Stimulated activated CD4-positive, alpha-beta T cell treated with anti-CD3 and anti-CD28 coated beads, Interleukin-1b, Interleukin-23, amount 100 ng/mL, for 24 hours (primary cell): ENCODE data around the gene IGDCC3.
"Not testable (repeated sequence)": the region's sequence is repeated elsewhere in the genome, so short reads cannot be mapped to it uniquely, and the experiment has no call there.

Experiments
- DNase-seq, 4 experiments: peaks; one replicate each; pipeline ENCODE4 v3.0.0-alpha.2; 2020; ENCODE audit warnings: low read depth in 4 of 4, low spot score in 1 of 4

The IGDCC3 gene

DNA sequence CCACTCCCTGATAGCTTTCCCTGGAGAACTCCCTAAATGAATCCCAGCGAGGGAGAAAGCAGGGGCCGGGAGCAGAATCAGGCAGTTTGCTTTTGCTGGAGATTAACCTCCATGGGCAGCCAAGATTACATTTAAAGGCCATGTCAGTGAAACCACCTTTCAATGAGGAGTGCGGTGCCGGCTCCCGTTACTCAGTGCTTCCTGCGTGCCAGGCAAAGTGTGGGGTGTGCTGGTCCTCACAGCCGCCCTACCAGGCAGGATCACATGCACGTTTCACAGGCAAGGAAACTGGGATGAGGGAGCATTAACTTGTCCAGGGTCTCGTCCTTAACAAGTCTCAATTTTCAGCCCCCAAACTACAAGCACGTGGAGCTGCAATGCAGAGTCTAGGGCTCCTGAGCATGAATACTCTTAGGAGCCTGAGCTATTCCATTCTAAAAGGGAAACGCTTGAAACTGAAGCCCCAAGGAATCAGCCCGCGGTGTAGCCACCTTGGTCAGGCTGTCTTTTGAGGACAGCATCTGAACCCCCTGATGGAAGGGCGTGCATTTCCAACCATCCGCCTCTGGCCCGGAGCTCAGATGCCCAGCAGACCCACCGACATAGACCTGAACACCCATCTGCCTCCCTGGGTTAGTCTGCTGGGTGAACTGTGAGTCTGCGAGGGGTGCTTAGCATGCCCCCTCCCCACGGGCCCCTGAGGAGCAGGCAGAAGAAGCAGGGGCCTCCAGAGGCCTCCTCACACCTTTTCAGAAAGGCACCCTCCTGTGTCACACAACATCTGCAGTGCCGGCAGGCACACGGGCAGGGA, 5.6 kb downstream of the IGDCC3 start:
- DNase-seq: no peak

DNA sequence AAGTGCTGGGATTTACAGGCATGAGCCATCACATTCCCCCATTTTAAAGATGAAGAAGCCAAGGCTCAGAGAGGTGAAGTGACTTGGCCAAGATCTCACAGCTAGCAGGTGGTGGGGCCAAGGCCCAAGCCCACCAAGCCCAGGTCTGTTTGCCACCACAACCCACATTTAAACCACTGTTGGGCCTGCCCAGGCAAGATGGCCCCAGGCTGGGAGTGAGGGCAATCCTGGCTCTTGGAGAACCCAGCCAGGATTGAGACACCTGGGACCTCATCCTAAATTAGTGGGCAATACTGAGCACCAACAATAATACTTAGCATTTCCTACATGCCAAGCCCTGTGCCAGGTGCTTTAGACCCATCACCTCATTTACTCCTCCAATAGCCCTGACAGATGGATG, 6.9 kb downstream of the IGDCC3 start:
- no peak for DNase-seq

DNA sequence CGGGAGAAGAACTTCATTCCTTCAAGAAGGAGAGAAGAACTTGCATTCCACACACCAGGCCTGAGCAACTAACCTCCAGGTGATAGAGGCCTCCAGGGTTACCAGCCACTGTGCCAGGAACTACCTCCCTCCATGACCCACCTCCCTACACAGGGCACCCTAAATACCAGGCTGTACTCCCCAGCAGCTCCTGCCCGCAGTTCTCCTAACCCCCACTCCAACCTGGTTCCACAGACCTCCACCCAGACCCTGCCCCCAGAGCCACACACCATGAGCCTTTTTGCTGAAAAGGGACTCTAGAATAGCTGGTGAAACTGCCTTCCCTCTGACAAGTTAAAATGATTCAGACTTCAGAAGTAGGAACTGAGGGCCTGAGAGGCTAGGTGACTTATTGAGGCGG, 8.2 kb downstream of the IGDCC3 start:
- DNase-seq: no peak

DNA sequence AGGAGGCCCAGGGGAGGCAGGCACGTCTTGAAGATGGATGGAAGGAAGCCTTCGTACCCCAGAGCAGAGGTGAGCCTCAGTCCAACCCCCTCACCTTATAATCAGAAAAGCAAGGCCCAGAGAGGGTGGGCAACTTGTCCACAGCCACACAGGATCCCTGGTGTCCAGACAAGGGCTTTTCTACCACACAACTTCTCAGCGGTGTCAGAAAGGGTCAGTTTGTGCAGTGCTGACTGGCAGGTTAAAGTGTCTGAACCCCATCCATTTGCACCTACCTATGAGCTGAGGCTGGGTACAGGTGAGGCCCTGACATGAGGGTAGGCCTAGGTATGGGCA, 8.6 kb downstream of the IGDCC3 start:
- no peak for DNase-seq

DNA sequence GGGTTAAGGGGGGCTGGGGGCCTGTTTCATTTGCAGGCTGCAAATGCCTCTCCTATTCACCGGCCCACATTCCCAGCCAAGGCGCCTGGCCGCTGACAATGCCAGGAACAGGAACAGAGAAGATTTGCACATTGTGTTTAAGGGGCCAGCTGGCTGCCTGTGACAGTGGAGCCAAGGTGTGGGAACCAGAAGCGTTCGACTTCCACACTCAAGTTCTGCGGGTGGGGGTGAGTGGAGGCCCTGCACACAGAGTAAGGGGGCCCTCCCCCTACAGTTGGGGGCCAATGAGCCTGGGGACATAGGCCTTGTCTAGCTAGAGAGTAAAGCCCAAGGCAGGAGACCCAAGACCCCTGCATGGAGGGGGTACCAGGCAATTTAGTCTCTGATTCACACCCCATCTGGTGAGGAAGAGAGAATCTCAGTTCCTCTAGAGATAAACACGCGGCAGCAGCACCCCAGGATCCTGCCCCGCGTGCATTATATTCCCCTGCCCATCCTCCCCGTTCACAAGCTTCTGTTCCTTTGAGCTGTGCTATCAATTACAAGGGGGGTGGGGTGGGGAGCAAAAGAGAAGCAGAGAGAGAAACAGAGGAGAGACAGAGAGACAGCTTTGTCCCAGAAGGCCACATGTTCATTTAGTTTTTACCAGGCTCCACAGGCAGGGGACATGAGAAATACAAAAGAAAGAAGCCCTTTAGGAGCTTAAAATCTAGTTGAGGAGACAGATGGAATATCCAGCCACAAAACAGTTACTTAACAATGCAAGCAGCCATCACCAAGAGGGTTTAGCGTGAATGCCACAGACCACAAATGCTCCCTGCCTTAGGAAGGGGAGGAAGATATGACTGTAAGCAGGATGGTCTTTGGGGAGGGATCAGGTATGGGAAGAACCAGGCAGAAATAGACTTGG, 9.2 kb downstream of the IGDCC3 start:
- no peak for DNase-seq

DNA sequence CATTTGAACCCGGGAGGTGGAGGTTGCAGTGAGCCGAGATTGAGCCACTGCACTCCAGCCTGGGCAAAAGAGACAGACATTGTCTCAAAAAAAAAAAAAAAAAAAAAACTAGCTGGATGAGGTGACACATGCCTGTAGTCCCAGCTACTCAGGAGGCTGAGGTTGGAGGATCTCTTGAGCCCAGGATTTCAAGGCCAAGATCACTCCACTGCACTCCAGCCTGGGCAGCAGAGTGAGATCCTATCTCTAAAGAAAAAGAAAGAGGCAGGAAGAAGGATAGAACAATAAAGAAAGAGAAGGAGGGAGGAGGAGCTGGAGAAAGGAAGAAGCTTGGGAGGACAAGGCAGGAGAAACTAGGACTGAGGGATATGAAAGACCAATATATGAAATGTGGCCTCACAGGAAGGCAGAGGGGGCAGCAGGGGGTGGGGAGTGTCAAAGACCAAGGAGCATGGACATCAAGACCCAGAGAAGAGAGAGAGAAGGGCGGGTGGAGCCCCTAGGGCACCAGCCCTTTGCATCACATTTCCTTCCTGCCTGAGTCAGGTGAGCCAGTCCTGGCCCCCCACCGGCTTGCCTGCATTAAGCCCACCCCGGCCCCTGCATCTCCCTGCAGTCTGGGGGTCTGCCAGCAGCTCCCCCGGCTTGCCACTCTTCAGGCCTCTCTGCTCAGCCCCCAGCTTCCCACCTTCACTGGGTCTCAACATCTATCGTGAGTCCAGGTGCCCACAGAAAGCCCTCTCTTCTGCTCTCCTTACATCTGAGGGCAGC, 11.5 kb downstream of the IGDCC3 start:
- DNase-seq: no peak

DNA sequence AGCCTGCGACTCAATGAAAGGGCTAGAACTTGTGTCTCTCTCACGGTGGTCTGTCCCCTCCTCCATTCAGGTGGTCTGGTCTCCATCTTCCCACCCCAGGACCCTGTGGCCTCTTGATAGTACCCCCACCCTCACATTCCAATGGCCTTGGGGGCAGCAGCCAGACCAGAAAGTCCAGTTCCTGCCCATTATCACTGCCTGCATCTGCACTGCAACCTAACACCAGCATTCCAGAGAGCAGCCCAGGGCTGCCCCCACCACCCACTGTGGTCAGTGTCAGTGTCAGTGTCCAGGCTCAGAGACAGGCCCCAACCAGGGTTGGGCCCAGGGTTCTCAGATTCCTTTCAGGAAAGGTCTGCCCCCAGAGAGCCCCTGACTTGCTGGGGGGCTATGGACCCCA, 12.6 kb downstream of the IGDCC3 start:
- no peak for DNase-seq

DNA sequence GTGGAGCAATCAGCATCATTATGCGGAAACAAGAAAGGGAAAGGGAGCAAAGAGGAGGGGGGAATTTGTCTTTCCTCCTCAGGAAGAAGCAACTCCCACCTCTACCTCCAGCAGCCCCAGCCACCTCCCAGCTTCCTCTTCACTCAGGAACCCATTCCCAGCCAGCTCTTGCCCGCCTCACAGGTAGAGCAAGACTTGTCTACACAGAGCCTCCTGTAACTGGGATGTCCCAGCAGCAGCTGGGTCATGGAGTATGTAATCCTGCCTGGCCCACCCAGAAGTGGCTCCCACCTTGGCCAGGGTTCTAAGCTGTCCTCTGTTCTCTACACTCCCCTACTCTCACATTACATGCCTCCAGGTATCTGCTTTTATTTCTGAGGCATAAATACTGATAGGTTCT, 14.0 kb downstream of the IGDCC3 start:
- no peak for DNase-seq

DNA sequence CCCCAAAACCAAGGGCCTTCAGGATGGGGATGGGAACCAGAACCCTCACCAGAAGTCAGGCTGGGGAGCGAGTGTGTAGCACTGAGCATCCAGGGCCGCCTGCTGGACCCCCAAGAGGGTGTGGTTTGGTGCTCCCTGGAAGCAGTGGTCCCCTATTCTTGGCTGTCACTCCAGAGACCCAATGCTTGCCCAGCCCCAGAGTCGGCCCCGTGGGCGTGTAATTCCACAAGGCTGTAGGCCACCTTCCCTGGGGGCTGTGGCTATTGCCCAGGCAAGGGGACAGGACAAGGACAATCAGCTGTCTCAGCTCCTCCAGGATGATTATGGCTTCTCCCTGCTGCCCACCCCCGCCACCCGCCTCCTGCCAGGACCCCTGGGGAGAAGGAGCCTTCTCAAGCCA, 14.5 kb downstream of the IGDCC3 start:
- DNase-seq: no peak

DNA sequence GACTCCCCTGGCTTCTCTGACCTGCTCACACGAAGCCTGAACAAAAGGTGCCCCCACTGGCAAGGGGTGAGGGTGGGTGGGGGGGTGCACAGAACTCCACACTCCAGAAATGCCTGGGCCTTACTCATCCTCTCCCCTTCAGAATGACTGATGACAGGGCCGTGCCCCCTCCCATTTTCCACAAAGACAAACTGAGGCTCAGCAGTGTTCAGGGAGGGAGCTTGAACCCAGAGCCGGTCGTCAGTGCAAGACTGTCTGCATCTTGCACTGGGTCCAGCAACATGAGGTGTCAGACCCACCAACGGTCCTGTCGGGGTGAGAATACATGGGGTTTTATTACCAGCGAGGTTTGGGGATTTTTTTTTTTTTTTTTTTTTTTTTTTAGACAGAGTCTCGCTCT, 15.3 kb downstream of the IGDCC3 start:
- DNase-seq: no peak

DNA sequence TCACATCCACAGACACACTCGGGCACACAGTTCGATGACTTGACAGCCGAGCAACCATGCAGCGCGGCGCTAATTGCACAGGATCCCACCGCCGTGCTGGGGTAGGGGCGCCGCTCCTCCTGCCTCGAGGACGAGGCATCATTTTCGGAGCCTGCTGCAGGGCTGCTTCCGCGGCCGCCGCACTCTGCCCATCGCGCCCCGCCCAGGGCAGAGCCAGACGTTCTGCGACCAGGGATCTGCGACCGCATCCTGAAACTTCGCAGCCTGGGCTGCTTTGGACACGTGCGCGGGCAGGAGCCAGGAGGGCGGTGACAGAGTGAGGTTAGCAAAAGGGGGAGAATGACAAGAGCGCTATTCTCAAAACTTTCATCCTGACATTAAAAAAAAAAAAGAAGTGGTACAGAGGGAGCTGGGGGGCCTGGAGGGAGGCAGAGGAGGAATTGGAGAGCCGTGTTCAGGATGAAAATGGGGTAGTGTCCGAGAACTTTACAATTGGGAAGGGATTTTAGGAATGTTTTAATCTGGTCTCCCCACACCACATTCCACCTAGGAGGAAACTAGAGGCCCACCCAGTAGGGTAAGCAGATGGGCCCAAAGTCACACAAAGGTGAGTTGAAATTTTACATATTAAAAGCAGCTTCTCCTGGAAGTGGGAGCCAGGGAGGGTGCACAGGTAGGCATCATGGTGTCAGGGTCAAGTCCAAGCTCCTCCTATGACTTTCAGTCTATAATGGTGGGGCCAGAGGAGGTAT, 15.9 kb downstream of the IGDCC3 start:
- no peak for DNase-seq

DNA sequence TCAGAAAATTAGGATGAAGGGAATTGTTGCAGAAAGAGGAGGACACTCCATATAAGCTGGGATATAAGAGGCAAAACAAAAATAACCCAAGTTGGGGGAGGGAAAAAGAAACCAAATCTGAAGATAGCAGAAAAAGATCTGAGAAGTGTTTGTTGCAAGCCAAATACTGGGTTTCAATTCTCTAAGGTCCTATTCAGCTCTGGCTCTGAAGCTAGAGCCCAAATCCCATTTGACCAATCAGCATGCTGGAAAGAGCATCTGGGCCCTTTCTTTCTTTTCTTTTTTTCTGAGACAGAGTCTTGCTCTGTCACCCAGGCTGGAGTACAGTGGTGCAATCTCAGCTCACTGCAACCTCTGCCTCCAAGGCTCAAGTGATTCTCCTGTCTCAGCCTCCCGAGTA, 17.3 kb downstream of the IGDCC3 start:
- DNase-seq: no peak

DNA sequence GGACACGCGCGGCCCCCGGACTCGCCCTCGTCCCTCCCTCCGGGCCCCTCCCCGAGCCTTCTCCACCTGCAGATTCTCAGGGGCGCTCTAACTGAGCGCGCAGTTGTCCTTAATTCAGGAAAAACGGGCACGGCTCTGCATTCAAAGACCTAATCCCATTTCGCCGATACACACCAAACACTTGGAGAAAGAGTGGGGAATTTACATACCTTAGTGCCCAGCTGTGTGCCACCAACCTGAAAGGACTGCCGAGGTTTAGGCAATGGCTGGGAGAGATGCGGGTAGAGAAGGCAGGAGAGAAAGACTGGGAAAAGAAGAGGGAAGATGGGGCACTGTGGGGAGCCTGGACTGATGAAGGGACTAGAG, 21.8 kb downstream of the IGDCC3 start:
- DNase-seq: no peak

DNA sequence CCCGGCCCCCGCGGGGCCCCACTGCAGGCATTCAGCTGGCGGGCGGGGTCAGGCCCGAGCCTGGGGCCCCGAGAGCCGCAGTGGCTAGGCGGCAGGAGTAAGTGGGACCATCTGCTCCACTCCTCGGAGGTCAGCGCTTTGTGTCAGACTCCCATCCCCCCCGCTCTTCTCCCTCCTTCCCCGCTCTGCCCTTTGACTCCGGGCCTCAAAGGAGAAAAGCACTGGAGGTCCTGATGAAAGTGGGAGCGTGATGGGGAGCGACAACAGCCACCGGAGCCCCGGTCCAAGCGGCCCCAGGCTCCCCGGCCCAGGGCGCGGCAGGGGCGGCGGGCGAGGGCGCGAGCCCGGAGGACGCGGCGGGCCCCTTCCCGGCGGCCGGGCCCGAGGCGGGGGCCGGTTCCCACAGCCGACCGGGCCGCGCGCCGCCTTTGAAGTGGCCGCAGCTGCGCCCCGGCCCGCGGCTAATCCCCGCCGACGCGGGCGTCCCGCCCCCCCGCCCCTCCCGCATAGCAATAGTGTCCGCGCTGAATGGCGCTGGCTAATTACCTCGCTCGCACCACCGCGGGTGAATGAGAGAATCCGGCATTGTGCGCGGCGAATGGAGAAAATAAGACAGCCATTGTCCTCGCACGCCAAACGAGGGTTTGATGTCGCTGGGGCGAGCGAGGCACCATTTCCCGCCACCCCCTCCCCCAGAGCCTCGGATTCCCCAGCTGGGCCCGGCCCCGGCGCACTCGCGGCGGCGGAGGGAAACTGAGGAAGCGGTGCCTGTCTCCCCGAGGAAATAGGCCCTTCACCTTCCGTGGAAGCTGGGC, 22.4 kb downstream of the IGDCC3 start:
- DNase-seq: no peak

DNA sequence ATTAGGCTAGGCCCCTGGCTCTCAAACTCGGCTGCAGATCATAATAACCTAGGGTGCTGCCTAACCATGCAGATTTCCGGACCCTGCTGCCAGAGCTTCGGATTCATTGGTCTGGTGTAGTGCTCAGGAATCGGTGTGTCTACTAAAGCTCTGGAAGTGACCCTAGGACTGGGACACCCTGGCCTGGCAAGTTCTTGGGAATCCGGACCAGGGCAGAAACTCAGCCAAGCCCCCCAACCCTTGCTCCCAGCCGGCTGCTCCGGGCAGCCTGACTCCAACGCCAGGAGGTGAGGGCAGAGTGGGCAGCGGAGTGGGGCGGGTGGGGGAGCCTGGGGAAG, 23.0 kb downstream of the IGDCC3 start:
- no peak for DNase-seq

DNA sequence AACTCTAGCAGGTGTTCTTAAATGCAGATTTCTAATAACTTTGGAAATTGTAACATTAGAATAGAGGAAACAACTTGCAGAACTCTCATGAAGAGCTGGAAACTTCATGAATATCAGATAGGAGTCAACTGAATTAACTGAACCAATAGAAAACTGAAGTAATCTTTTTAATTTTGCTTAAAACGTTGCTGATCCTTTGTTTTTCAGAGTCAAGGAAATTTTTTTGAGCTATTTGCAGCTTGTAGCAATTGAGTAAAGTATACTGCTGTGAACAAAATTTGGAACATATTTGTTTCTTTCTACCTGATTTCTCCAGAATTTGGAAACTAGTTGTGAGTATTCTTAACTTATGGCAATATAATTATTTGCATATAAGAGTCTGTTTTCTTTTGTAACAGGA, 25.8 kb downstream of the IGDCC3 start:
- DNase-seq: not testable (repeated sequence)

DNA sequence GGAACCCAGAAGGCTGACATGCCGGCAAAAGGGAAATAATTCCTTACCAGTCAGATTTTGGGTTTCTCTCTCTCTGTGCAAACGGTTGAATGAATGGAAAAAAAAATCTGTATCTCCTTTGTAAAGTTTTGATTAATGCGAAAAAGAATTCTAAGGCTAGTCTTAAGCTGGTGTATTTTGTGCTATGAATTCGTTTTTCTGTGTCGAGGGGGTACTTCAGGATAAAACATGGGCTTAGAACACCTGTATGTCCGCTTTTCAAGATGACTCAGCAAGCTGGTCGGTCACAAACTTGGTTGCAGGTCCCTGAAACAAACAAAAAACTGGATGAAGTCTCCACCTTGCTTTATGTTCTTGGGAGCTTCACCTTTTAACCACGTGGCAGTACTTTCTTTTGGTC, 28.5 kb downstream of the IGDCC3 start:
- DNase-seq: no peak

DNA sequence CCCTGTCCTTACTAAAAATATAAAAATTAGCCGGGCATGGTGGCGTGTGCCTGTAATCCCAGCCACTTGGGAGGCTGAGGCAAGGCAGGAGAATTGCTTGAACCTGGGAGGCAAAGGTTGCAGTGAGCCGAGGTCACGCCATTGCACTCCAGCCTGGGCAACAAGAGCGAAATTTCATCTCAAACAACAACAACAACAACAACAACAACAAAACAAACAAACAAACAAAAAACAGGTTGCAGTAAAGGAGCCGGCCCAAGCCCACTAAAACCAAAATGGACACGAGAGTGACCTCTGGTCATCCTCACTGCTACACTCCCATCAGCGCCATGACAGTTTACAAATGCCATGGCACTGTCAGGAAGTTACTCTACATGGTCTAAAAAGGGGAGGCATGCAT, 30.0 kb downstream of the IGDCC3 start:
- DNase-seq: not testable (repeated sequence)

DNA sequence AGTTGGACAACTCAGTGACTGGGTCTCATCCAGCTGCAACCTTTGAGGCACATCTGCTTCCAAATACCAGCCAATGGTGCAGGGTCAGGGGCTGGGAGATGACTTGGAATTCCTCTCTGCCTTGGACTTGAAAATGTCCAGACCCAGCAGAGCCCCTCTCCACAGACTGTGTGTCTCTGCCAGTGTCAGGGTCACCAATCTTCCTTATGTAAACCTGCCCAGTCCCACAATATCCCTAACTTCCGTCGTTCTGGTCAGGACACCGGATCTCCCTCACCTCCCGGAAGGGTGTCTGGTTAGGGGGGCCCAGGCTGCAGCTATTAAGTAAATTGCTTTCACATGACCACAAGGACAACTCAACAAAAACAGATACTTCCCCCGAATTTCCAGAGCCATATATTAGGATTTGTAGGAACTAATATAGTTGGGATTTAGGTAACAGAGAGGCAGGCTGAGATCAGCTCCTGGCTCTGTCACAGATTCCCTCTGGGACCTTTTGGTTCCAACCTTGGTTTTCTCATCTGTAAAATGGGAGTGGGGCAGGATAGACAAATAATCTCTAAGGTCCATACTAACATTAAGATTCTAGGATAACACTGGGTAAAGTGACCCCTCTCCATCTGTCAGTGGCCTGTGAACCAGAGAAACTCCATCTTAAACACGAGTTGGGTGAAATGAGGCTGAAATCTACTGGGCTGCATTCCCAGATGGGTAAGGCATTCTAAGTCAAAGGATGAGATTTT, 30.8 kb downstream of the IGDCC3 start:
- no peak for DNase-seq

DNA sequence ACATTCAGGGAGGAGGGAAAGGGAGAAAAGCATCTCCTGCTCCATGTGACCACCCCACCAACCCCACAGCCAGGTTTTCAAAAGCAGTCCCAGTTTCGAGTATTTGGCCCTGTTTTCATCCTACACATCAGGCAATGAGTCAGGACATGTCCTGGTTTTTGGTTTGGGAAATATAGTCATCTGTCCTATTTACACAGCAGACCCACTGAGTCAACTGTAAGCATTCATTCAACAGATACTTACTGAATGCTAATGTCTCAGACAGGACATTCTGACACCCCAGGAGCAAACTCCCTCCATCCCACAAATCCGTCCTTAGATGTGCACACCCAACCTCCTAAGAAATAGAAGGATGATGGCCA, 32.9 kb downstream of the IGDCC3 start:
- DNase-seq: no peak
